Nephron progenitor cell (in vitro differentiated cells): Measurements from ENCODE around the gene A3GALT2.
A peak's percentile ranks its signal among the peaks of the same experiment; 100 is the strongest.

Source experiments
- DNase-seq: peaks from one replicate; pipeline ENCODE4 v3.0.0; 2021
- H3K27ac Mint-ChIP-seq: 2 replicates; pipeline ENCODE4 v1.8.0; 2021; ENCODE audit warnings: mild to moderate bottlenecking, moderate library complexity, mixed read lengths
- H3K27me3 Mint-ChIP-seq: 2 replicates; pipeline ENCODE4 v1.8.0; 2021; ENCODE audit warnings: mild to moderate bottlenecking, low read depth, mixed read lengths; ENCODE audit not compliant: poor library complexity
- H3K36me3 Mint-ChIP-seq: 2 replicates; pipeline ENCODE4 v1.8.0; 2021; ENCODE audit warnings: low read depth, mixed read lengths
- H3K4me1 Mint-ChIP-seq: 2 replicates; pipeline ENCODE4 v1.8.0; 2021; ENCODE audit warnings: mixed read lengths
- H3K4me3 Mint-ChIP-seq: 2 replicates; pipeline ENCODE4 v1.8.0; 2021; ENCODE audit warnings: mild to moderate bottlenecking, moderate library complexity, mixed read lengths
- H3K9me3 Mint-ChIP-seq: 2 replicates; pipeline ENCODE4 v1.8.0; 2021; ENCODE audit warnings: mild to moderate bottlenecking, moderate library complexity, mixed read lengths
- TF ChIP-seq, protein P1 (sequence below): fragments of 200-600 bp; sonication (generic); IDR thresholded peaks from 2 replicates; pipeline ENCODE4 v1.5.0; 2021; ENCODE audit warnings: antibody characterized with exemption

A3GALT2 gene

DNA sequence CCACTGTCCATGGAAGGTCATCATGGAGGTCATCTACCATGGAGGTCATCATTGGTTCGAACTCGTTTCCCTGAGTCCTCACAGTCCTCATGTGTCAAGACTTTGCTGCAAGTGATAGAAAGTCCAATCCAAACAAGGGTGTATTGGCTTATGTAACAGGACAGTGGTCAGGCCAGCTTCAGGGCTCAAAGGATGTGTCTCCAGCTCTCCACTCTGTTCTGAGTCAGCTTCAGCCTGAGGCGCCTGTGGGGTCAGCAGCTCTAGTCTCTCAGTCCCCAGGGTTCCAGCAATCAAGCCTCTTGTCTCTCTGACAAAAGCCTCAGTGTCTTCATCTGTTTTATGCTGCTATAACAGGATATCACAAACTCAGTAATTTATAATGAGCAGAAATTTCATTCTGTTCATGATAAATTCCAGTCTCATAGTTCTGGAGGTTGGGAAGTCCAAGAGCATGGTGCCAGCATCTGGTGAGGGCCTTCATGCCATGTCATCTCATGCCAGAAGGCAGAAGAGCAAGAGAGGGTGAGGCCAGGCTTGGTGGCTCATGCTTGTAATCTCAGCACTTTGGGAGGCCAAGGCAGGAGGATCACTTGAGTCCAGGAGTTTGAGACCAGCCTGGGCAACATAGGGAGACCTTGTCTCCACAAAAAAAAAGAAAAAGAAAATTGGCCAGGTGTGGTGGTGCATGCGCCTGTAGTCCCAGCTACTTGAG lies 19.5 kb downstream of the A3GALT2 start:
- TF ChIP-seq, protein P1, sequence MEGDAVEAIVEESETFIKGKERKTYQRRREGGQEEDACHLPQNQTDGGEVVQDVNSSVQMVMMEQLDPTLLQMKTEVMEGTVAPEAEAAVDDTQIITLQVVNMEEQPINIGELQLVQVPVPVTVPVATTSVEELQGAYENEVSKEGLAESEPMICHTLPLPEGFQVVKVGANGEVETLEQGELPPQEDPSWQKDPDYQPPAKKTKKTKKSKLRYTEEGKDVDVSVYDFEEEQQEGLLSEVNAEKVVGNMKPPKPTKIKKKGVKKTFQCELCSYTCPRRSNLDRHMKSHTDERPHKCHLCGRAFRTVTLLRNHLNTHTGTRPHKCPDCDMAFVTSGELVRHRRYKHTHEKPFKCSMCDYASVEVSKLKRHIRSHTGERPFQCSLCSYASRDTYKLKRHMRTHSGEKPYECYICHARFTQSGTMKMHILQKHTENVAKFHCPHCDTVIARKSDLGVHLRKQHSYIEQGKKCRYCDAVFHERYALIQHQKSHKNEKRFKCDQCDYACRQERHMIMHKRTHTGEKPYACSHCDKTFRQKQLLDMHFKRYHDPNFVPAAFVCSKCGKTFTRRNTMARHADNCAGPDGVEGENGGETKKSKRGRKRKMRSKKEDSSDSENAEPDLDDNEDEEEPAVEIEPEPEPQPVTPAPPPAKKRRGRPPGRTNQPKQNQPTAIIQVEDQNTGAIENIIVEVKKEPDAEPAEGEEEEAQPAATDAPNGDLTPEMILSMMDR, result no peak
- Mint-ChIP-seq H3K27me3 (peaks cover 21% of the 10 kb centered on the region), H3K36me3 (peaks cover 90% of the 10 kb centered on the region), H3K9me3 (peaks cover 3% of the 10 kb centered on the region), H3K4me1 (peaks cover 15% of the 10 kb centered on the region), H3K4me3 (no peak overlapping the region), H3K27ac (no peak overlapping the region)
- no peak for DNase-seq

DNA sequence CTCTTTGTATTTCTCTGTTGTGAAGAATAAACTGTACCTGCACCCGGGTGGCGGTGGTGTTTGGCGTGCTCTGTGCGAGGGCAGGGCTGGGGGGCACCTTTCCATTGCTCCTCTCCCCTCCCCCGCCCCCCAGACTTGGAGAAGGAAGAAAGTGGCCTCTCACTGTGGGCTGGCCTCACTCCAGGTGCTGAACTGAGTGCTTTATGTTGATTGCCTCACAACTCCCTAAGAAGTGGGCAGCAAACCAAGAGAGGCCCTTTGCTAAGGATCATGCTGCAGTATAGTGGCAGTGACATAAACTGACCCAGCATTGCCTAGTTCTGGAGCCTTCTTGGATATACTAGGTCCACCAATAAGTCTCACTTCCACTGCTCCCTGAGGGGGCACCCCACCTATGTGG lies 20.2 kb downstream of the A3GALT2 start:
- no peak overlapping the region for H3K27ac Mint-ChIP-seq
- peaks cover 89% of the 10 kb centered on the region for H3K36me3 Mint-ChIP-seq
- no peak for DNase-seq
- no peak overlapping the region for H3K4me3 Mint-ChIP-seq
- H3K9me3 Mint-ChIP-seq, result peaks cover 3% of the 10 kb centered on the region
- peaks cover 13% of the 10 kb centered on the region for H3K27me3 Mint-ChIP-seq
- H3K4me1 Mint-ChIP-seq, result peaks cover 8% of the 10 kb centered on the region
- TF ChIP-seq, protein P1, result no peak

GRCh38 chr1:33299461-33300155 lies 21.3 kb downstream of the A3GALT2 start:
- Mint-ChIP-seq H3K9me3 (peaks cover 3% of the 10 kb centered on the region), H3K4me3 (no peak overlapping the region), H3K36me3 (peaks cover 86% of the 10 kb centered on the region), H3K4me1 (peaks cover 7% of the 10 kb centered on the region), H3K27ac (no peak overlapping the region), H3K27me3 (peaks cover 9% of the 10 kb centered on the region)
- DNase-seq, result no peak
- TF ChIP-seq, protein P1, result no peak

- Mint-ChIP-seq H3K4me3 (no peak overlapping the region), H3K4me1 (peaks cover 7% of the 10 kb centered on the region), H3K27ac (no peak overlapping the region), H3K36me3 (peaks cover 88% of the 10 kb centered on the region), H3K9me3 (peaks cover 3% of the 10 kb centered on the region), H3K27me3 (peaks cover 9% of the 10 kb centered on the region)
- TF ChIP-seq, protein P1, result peak; percentile 74
- peak; percentile 75 for DNase-seq
Observed at GRCh38 chr1:33298623-33299277, 22.1 kb downstream of the A3GALT2 start.

- peaks cover 9% of the 10 kb centered on the region for H3K27me3 Mint-ChIP-seq
- no peak for DNase-seq
- H3K36me3 Mint-ChIP-seq, result peaks cover 89% of the 10 kb centered on the region
- TF ChIP-seq, protein P1, result no peak
- no peak overlapping the region for H3K4me3 Mint-ChIP-seq
- H3K9me3 Mint-ChIP-seq, result peaks cover 3% of the 10 kb centered on the region
- H3K4me1 Mint-ChIP-seq, result peaks cover 7% of the 10 kb centered on the region
- H3K27ac Mint-ChIP-seq, result no peak overlapping the region
Observed at GRCh38 chr1:33297911-33298622, 22.8 kb downstream of the A3GALT2 start.
